Measurements from ENCODE around the gene MDN1.

GRCh38 chr6:89799756-89800155 lies 19.8 kb downstream of the MDN1 start:
- TF ChIP-seq CTCF (IDR thresholded peaks at IDR 0.05) (no peak), POLR2A (IDR thresholded peaks at IDR 0.05; ENCODE audit: low read depth) (no peak), EP300 (IDR thresholded peaks at IDR 0.05) (no peak)

Measured in esophagus muscularis mucosa (tissue), 4 donors.